Measurements from ENCODE around the gene SYNJ1. TPM values are rescaled to one million over a fixed set of nuclear protein-coding genes. Genes with fewer than 3 reads are reported as not detected.

SYNJ1 gene
- total RNA-seq, 2 experiments from 2014 or later: 18.7 to 21.8 TPM

DNA sequence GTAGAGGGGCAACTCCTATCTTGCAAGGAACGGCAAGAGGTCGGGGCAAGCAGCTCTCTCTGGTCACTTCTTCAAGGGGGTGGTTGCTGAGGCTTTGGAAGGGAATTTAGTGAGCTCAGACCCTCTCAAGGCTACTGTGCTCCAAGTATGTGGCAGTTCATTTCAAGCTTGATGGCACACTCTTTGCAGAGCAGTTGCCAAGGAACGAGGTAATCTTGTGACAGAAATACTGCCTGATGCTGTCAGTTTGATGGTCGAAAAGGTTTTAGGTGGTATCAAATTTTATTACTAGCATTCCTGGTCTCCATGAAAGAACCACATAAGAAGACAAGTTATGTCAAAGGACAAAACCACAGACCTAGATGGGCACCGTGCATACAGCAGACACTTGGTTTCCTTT, 128.7 kb downstream of the SYNJ1 start:
- Mint-ChIP-seq H3K4me3 (no peak overlapping the region), H3K36me3 (ENCODE audit: low read depth) (peaks cover 26% of the 10 kb centered on the region), H3K27me3 (no peaks in the 10 kb centered on the region), H3K27ac (no peak overlapping the region), H3K9me3 (no peaks in the 10 kb centered on the region), H3K4me1 (peaks cover 11% of the 10 kb centered on the region)
- no peak for DNase-seq
- CTCF ChIA-PET: interaction anchor here (1.1 to 5.4 kb wide), 3 partner anchors 10 to 197 kb away, joined by 3 to 50 read pairs (median 5); partner anchors contain the start of gene CFAP298
- POLR2A ChIA-PET: no interaction called here

DNA sequence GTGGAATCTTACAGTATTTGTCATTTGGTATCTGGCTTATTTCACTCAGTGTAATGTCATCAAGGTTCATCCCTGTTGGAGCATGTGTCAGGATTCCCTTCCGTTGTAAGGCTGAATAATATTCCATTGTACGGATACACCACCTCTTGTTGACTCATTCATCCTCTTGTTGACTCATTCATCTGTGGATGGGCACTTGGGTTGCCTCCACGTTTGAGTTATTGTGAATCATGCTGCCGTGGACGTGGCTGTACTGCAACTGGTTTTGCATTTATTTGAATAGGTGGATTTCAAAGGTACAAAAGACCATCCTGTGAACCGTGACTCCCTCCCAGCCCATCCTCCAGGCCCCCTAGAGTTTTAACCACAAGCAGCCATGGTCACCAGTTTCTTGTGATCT, 130.6 kb downstream of the SYNJ1 start:
- no peak for DNase-seq
- peaks cover 11% of the 10 kb centered on the region for H3K36me3 Mint-ChIP-seq (ENCODE audit: low read depth)
- no peaks in the 10 kb centered on the region for H3K27me3 Mint-ChIP-seq
- ChIA-PET CTCF (interaction anchor here (0.7 kb wide), 1 partner anchor 196 kb away, joined by 5 read pairs; no protein-coding TSS in a partner anchor), POLR2A (no interaction called here)
- H3K4me1 Mint-ChIP-seq: peaks cover 11% of the 10 kb centered on the region
- no peak overlapping the region for H3K27ac Mint-ChIP-seq
- no peaks in the 10 kb centered on the region for H3K9me3 Mint-ChIP-seq
- H3K4me3 Mint-ChIP-seq: no peak overlapping the region

DNA sequence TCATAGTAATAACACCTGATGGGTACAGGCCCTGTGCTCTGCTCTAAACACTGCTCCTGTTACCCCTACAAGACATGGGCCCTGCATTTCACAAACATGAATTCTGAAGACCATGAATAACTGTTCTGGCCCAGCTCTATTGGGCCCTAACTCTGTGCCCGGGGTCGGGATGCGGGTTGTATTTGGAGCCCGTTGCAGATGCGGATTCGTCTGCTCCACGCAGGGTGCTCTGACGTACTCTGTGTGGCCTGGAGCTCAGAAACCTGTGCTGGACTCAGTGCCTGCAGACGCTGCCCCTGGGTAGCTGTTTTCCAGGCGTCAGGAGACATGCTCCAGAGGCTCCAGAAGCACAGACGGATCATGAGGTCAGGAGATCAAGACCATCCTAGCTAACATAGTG, 132.4 kb downstream of the SYNJ1 start:
- Mint-ChIP-seq H3K4me1 (peaks cover 11% of the 10 kb centered on the region), H3K27me3 (no peaks in the 10 kb centered on the region), H3K27ac (no peak overlapping the region), H3K4me3 (no peak overlapping the region), H3K9me3 (no peaks in the 10 kb centered on the region), H3K36me3 (ENCODE audit: low read depth) (peaks cover 6% of the 10 kb centered on the region)
- CTCF ChIA-PET: interaction anchor here (1.5 kb wide), 1 partner anchor 223 kb away, joined by 3 read pairs; no protein-coding TSS in a partner anchor
- DNase-seq: no peak
- POLR2A ChIA-PET: no interaction called here

DNA sequence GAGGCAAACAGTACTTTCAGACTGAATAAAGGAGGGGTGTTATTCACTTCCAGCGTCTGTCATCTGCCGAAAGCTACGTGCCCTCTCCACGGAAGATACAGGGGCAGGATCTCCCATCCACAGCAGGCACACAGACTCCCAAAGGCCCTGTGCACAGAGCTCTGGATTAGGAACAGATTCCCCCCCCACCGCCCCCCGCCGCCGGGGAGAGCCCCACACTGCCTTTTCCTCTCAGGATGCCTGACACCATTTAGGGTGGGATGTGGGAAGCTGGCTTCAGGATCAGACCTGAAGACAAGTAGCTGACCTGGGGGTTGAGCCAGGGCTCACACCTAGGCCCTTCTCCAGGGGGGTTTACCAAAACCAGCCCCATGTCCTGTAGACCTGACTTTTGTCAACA, 134.1 kb downstream of the SYNJ1 start:
- Mint-ChIP-seq H3K4me3 (no peak overlapping the region), H3K9me3 (no peaks in the 10 kb centered on the region), H3K27ac (no peak overlapping the region), H3K4me1 (peaks cover 11% of the 10 kb centered on the region), H3K27me3 (no peaks in the 10 kb centered on the region), H3K36me3 (ENCODE audit: low read depth) (no peaks in the 10 kb centered on the region)
- no peak for DNase-seq
- CTCF ChIA-PET: interaction anchor here (0.5 kb wide), 1 partner anchor 611 kb away, joined by 3 read pairs; no protein-coding TSS in a partner anchor
- POLR2A ChIA-PET: no interaction called here

DNA sequence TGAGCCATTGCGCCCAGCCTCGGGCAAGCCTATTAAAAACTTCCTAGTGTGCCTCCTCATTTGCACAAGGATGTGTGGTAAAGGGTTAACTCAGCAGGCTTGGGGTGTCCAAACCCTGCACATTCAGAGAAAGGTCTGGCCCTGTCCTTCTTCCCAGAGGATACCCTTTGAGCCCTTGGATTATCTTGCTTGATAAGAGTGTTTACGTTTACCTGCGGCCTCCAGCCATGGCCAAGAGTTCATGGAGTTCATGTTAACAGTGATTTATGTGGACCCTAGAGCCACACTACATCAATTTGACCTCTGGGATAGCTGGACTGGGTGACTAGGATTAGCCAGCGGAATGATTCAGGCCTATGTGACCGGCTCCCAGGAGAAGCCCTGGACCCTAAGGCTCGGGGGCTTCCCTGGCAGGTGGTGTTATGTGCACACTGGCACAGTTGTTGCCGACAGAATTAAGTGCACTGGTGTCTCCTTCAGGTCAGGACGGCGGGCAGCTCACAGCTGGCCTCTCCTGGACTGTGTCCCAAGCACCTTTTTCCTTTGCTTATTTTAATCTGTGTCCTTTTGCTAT, 134.8 kb downstream of the SYNJ1 start:
- H3K27ac Mint-ChIP-seq: no peak overlapping the region
- peaks cover 11% of the 10 kb centered on the region for H3K4me1 Mint-ChIP-seq
- CTCF ChIA-PET: interaction anchor here (0.6 kb wide), 1 partner anchor 39 kb away, joined by 3 read pairs; no protein-coding TSS in a partner anchor
- no peak for DNase-seq
- no peaks in the 10 kb centered on the region for H3K36me3 Mint-ChIP-seq (ENCODE audit: low read depth)
- no peaks in the 10 kb centered on the region for H3K27me3 Mint-ChIP-seq
- no peak overlapping the region for H3K4me3 Mint-ChIP-seq
- POLR2A ChIA-PET: no interaction called here
- H3K9me3 Mint-ChIP-seq: no peaks in the 10 kb centered on the region

DNA sequence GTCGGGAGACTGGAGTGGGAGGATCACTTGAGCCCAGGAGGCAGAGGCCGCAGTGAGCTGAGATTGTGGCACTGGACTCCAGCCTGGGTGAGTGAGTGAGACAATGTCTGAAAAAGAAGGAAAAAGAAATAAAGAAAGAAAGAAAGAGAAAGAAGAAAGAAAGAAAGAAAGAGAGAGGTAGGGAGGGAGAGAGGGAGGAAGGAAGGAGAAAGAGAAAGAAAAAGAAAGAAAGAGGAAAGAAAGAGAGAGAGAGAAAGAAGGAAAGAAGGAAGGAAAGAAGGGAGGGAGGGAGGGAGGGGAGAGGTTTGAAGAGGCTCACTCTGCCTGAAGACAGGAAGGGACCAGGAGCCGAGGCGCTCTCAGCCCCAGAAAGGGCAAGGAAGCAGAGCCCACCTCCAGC, 137.7 kb downstream of the SYNJ1 start:
- H3K4me3 Mint-ChIP-seq: no peak overlapping the region
- no peaks in the 10 kb centered on the region for H3K27me3 Mint-ChIP-seq
- H3K27ac Mint-ChIP-seq: no peak overlapping the region
- H3K4me1 Mint-ChIP-seq: no peaks in the 10 kb centered on the region
- no peaks in the 10 kb centered on the region for H3K36me3 Mint-ChIP-seq (ENCODE audit: low read depth)
- H3K9me3 Mint-ChIP-seq: no peaks in the 10 kb centered on the region
- POLR2A ChIA-PET: no interaction called here
- no peak for DNase-seq
- CTCF ChIA-PET: interaction anchor here (1.0 kb wide), 1 partner anchor 11 kb away, joined by 3 read pairs; no protein-coding TSS in a partner anchor

DNA sequence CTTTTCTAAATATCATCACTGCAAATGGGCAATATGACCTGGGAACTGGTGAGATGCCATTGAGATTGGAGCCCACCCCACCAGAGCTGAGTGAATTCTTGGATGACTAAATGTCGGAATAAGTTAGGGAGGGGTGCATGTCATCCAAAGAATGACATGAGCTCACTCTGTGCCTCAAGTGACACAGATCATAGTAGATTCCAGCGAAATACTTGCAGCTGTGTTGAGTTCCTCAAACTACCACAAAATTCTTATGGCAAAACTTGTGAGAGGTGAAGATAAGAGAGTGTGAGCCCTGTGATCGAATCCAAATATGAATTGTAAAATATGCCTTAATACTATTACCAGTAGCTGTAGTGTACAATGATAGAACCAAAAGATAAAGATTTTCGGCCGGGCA, 140.2 kb downstream of the SYNJ1 start:
- Mint-ChIP-seq H3K4me3 (no peak overlapping the region), H3K4me1 (peaks cover 4% of the 10 kb centered on the region), H3K27ac (no peak overlapping the region), H3K36me3 (ENCODE audit: low read depth) (no peaks in the 10 kb centered on the region), H3K9me3 (no peaks in the 10 kb centered on the region), H3K27me3 (no peaks in the 10 kb centered on the region)
- no peak for DNase-seq
- ChIA-PET POLR2A (interaction anchor here (1.4 kb wide), 1 partner anchor 24 kb away, joined by 3 read pairs; the partner anchor contains the start of gene CFAP298), CTCF (interaction anchor here (1.0 to 2.2 kb wide), 2 partner anchors 13 to 18 kb away, joined by 4 to 9 read pairs; no protein-coding TSS in a partner anchor)

DNA sequence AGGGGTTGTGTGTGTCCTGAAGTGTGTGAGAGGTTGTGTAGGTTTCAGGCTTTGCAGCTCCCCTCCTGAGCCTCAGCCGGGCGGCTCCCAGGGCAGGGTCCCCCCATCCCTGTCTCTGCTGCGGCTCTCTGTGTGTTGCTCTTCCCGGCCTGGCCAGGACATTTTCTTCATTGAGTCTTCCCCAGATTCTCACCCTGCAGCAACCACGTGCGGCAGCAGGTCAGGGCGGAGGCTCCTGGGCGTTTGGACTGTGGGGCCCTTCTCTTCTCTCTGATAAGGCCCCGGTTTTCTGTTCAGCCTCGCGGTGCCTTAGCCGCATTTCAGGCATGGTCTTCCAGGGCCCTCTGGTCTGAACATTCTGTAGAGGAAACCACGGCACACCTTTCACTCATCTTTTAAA, 140.7 kb downstream of the SYNJ1 start:
- no peak for DNase-seq
- no peaks in the 10 kb centered on the region for H3K9me3 Mint-ChIP-seq
- H3K27me3 Mint-ChIP-seq: no peaks in the 10 kb centered on the region
- no peak overlapping the region for H3K27ac Mint-ChIP-seq
- H3K4me1 Mint-ChIP-seq: peaks cover 4% of the 10 kb centered on the region
- no peak overlapping the region for H3K4me3 Mint-ChIP-seq
- H3K36me3 Mint-ChIP-seq (ENCODE audit: low read depth): no peaks in the 10 kb centered on the region
- ChIA-PET CTCF (interaction anchor here (2.2 kb wide), 1 partner anchor 14 kb away, joined by 9 read pairs; no protein-coding TSS in a partner anchor), POLR2A (no interaction called here)

- Mint-ChIP-seq H3K36me3 (ENCODE audit: low read depth) (no peaks in the 10 kb centered on the region), H3K27me3 (no peaks in the 10 kb centered on the region), H3K4me1 (peaks cover 4% of the 10 kb centered on the region), H3K27ac (no peak overlapping the region), H3K4me3 (no peak overlapping the region), H3K9me3 (no peaks in the 10 kb centered on the region)
- no peak for DNase-seq
- CTCF ChIA-PET: interaction anchor here (0.9 kb wide), 1 partner anchor 15 kb away, joined by 10 read pairs; no protein-coding TSS in a partner anchor
- POLR2A ChIA-PET: no interaction called here
Observed at GRCh38 chr21:32585970-32586369, 141.8 kb downstream of the SYNJ1 start.

DNA sequence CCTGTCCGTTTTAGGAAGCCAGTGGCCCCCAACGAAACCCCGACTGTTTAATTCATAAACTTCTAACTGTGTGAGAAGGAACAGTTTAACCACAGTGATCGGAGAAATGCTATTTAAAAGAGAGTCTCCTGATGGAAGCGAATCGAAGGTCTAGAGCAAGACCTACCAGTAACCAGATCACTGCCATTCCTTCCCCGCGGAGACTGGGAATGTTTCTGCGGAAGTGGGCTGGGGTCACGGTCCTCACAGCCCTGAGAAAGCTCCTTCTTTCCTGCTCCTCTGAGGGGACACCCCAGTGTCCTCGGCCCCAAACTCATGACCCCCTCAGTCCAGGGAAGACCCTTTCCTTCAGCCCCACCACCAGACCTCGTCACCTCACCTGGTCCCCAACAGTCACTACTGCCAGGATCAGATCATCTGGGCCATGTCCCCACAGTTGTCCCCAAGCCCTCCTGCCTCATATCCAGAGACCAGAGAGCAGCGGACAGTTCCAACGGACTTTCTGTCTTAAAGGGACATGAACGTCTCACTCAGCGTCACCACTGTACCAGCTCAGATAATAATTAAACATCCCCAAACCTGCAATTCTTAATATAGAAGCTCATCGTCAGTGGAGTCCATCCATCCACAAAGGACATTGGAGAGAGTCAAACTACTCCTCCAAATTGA, 142.6 kb downstream of the SYNJ1 start, which contains the start of gene TCP10L:
TCP10L (minus strand) TSS at position 482 of the 669 bp plus-strand sequence. CDS start 1,219 bp downstream, outside the sequence.
- Mint-ChIP-seq H3K36me3 (ENCODE audit: low read depth) (no peaks in the 10 kb centered on the region), H3K27me3 (no peaks in the 10 kb centered on the region), H3K4me3 (no peak within 1 kb of the TSS), H3K4me1 (peaks cover 4% of the 10 kb centered on the region), H3K27ac (no peak within 1 kb of the TSS), H3K9me3 (no peaks in the 10 kb centered on the region)
- no peak for DNase-seq
- POLR2A ChIA-PET: interaction anchor here (1.7 kb wide), 1 partner anchor 193 kb away, joined by 4 read pairs; no protein-coding TSS in a partner anchor
- CTCF ChIA-PET: interaction anchor here (0.9 kb wide), 1 partner anchor 16 kb away, joined by 10 read pairs; no protein-coding TSS in a partner anchor

GRCh38 chr21:32584472-32584871, 143.3 kb downstream of the SYNJ1 start:
- no peaks in the 10 kb centered on the region for H3K27me3 Mint-ChIP-seq
- no peak for DNase-seq
- H3K27ac Mint-ChIP-seq: no peak overlapping the region
- no peak overlapping the region for H3K4me3 Mint-ChIP-seq
- H3K4me1 Mint-ChIP-seq: peaks cover 4% of the 10 kb centered on the region
- ChIA-PET CTCF (no interaction called here), POLR2A (interaction anchor here (1.7 kb wide), 1 partner anchor 192 kb away, joined by 4 read pairs; no protein-coding TSS in a partner anchor)
- H3K9me3 Mint-ChIP-seq: no peaks in the 10 kb centered on the region
- no peaks in the 10 kb centered on the region for H3K36me3 Mint-ChIP-seq (ENCODE audit: low read depth)

- DNase-seq: no peak
- no peaks in the 10 kb centered on the region for H3K9me3 Mint-ChIP-seq
- no peak overlapping the region for H3K27ac Mint-ChIP-seq
- POLR2A ChIA-PET: no interaction called here
- CTCF ChIA-PET: interaction anchor here (1.0 to 2.1 kb wide), 2 partner anchors 12 to 19 kb away, joined by 4 to 5 read pairs; no protein-coding TSS in a partner anchor
- peaks cover 3% of the 10 kb centered on the region for H3K27me3 Mint-ChIP-seq
- H3K36me3 Mint-ChIP-seq (ENCODE audit: low read depth): no peaks in the 10 kb centered on the region
- peaks cover 4% of the 10 kb centered on the region for H3K4me1 Mint-ChIP-seq
- no peak overlapping the region for H3K4me3 Mint-ChIP-seq
Observed at GRCh38 chr21:32581732-32582131, 146.1 kb downstream of the SYNJ1 start.

- Mint-ChIP-seq H3K27me3 (peaks cover 3% of the 10 kb centered on the region), H3K27ac (no peak overlapping the region), H3K4me1 (peaks cover 4% of the 10 kb centered on the region), H3K4me3 (no peak overlapping the region), H3K36me3 (ENCODE audit: low read depth) (no peaks in the 10 kb centered on the region), H3K9me3 (no peaks in the 10 kb centered on the region)
- no peak for DNase-seq
- POLR2A ChIA-PET: no interaction called here
- CTCF ChIA-PET: interaction anchor here (2.1 kb wide), 1 partner anchor 11 kb away, joined by 5 read pairs; no protein-coding TSS in a partner anchor
Observed at GRCh38 chr21:32580949-32581348, 146.9 kb downstream of the SYNJ1 start.

Data from activated CD4-positive, alpha-beta memory T cell treated with anti-CD3 and anti-CD28 coated beads, Interleukin-2, amount 10 ng/mL, durations not matched to agents 7 days and 5 days (primary cell).